ENCODE results near the gene RFC4.

The RFC4 gene

DNA sequence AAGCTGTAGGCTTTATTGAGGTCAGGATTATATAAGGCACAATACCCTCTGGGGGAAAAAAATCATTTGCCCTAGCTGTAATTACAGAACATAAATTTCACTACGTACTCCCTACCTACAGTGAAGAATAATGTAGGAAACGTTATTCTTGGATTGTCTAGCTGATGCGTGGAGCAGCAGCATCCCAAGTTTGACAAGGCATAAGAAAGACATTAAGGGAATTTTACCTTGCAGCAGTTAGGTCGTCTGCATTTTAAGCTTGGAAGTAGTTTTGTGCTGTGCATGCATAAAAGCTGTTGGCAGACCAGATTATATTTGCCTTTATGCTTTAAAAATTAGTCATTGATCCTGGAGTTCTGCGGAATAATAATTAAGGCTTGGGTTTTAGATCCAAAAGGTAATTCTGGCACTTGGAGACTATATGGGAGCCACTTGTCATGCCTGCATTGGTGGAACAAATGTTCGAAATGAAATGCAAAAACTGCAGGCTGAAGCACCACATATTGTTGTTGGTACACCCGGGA lies 20.7 kb downstream of the RFC4 start:
- no peak for DNase-seq

DNA sequence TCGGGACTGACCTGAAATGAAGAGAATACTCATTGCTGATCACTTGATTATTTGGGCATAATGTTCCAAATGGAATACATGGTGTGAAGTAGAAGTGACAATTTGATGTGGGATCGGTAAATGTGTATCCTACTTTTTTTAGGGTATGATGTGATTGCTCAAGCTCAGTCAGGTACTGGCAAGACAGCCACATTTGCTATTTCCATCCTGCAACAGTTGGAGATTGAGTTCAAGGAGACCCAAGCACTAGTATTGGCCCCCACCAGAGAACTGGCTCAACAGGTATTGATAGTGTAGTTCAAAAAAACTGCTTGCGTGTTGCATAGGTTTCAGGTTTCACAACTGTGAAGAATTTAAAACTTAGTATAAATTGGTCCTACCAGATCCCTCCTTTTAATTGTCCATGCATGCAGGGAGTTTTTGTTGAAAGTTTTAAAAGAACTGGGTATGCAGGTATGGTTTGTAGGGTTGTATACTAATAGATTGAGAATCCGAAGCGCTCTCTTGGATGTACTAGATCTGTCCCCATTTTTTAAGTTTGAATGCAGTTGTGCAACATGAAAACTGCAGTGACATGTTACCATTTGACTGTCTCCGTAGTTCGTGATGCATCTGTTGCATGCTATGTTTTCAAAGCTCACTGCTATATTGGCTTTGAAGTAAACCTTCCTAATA lies 21.3 kb downstream of the RFC4 start:
- no peak for DNase-seq

DNA sequence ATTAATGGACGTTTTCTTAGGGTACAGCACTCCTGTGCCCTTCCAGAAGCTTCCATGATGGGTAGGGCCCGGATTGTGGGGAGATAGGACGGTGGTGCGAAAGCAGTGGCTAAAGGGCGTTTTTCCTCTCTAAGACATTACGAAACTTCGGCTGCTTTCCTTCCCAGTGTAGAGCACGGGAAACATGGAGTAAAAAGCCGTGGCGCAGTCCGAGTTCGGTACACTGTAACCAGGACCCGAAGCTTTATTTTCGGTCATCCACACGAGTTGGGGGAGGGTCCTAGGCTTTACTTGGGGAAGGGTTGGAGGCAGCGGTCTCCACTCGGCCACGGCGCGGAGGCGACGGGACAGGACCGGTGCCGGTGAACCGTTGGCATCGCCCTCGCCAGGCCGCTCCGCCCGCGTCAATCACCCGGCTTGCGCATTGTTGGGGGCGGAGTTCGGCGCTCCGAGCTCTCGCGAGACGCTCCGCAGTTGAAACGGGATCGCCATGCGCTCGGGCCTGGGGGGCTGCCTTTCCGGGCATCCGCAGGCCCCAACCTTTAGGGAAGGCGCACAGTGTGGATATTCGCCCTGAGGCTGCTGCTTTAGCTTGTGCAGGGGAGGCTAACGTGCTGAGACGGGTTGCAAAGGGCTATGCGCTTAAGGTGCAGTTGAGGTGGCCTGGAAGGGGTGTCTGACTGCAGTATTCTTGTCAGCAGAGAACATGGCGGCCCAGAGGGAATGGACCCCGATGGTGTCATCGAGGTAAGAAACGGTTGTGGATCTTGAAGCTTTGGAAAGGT lies 22.4 kb downstream of the RFC4 start:
- no peak for DNase-seq

DNA sequence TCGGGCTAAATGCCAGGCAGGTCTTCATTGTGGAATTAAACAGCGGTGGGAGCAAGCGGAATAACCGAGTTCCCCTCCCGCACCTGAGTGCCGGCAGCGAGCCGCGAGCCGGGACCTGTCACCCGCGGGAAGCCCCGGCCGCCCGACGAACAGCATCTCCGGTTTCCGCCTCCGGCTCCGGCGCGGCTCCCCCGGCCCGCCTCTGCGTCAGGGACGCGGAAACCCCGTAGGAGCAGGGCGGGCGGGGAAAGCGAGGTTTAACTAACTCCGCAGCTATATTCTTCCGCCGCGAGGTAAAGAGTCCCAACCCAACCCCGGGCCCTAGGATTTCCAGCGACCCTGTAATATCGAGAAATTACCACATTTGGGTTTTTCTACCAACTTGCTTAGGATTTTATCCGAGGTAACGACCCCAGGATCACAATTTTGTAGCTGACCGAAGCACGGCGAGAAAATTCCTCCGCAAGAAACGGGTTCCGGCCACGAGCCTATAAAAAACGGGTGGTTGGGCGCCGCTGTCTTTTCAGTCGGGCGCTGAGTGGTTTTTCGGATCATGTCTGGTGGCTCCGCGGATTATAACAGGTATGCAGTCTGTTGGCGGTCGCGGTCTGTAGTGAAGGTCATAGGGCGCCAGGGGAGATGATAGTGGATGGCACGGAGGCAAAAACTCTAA lies 23.1 kb downstream of the RFC4 start, which contains the start of gene EIF4A2:
TSS of gene EIF4A2 (plus strand) at position 520 of the 673 bp plus-strand sequence. CDS start at position 554, 34 bp downstream.
- DNase-seq = peak; percentile 83

DNA sequence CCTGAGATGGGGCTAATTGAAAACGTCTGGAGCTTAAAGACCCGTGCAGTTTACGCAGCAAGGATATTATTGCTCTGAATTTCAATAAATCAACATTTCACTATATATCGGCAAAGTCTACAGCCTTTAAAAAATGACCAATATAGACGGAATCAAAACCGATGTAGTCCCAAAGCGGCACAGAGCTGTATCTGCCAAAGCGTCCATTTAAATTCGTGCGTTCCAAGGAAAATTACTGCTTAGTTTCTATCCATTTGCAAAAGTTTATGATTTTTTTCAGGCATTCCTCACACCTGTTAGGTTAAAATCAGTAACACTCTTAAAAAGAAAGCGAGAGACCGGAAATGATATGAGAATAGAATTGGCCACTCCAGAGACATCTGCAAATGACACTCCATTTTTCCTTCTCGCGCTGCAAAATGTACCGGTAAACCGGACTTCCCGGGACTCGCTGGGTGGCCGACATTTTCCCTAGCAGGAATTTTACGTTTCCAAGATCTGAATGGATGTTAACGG lies 23.7 kb downstream of the RFC4 start:
- DNase-seq = no peak

DNA sequence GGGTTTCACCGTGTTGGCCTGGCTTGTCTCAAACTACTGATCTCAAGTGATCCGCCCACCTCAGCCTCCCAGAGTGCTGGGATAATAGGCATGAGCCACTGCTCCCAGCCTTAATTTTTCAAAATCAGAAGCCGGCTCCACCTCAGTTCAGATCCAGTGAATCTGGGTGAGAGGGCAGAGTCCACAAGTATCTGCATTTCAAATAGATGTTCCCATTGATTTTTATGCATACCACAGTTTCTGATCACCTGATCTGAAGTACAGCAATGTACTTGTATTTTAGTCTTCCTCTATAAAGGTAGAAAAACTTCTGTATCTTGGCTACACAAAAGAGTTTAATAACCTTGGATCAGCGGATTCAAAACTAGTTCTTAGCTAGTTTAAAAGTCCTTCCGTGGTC lies 27.1 kb downstream of the RFC4 start:
- DNase-seq = no peak

DNA sequence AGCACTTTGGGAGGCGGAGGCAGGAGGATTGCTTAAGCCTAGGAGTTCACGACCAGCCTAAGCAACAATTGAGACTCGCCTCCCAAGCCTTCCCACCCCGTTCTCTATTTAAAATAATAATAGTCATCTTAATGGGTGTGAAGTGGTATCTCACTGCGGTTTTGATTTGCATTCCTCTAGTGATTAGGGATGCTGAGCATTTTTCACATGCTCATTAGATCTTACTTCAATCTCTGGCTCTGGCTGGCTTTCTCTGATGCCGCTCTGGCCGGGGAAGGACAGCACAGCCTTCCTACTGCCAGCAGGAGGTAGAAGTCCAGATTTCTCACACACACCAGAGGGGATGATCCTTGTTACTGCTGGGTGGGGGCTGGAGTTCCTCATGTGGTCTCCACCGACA lies 30.3 kb downstream of the RFC4 start:
- DNase-seq = no peak

DNA sequence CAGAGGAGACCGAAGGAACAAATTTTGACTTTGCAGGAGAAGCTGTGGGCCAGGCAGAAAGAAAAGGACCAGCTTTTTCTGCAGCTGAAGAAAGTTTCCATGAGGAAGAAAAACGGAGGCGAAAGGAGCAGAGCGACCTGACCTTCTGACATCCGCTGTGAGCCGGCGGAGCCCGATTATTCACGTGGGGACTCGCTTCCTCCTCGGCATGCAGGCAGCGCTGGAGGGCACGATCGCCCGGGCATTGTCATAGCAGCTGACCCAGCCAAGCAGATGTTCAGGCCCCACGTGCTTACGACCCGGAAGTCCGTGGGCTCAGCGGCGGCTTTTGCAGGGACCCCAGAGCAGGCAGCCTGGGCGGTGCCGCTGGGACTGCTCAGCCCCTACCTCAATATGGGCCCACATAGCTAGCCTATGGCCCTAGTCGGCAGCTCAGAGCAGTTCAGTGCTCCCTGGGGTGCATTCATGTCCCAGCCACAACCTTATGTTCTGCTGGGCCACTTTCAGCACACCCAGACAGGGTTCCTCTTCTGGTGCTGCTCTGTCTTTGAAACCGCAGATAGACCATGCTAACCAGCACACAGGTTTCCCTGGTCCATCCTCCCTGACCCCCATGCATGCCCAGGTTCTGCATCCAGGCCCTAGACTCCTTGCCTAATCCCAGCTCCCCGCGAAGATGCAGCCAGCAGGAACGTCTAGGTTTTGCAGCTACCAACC lies 33.4 kb downstream of the RFC4 start:
- DNase-seq = no peak

DNA sequence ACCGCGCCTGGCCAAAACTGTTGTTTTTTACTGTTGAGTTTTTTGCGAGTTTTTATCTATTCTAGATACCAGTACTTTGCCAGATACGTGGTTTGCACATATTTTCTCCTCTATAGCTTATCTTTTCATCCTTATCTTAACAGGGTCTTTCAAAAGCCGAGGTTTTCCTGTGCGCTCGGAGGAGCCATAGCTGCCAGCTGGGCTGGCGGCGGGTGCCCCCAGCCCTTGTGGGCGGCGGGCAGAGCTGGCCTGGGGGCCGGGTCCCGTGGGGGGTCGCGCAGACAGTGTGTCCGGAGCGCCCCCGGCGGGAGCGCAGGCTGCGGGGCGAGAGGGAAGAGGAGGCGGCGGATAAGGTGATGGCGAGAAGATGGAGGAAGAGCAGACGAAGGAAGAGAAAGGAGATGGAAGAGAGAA lies 34.0 kb downstream of the RFC4 start:
- no peak for DNase-seq

DNA sequence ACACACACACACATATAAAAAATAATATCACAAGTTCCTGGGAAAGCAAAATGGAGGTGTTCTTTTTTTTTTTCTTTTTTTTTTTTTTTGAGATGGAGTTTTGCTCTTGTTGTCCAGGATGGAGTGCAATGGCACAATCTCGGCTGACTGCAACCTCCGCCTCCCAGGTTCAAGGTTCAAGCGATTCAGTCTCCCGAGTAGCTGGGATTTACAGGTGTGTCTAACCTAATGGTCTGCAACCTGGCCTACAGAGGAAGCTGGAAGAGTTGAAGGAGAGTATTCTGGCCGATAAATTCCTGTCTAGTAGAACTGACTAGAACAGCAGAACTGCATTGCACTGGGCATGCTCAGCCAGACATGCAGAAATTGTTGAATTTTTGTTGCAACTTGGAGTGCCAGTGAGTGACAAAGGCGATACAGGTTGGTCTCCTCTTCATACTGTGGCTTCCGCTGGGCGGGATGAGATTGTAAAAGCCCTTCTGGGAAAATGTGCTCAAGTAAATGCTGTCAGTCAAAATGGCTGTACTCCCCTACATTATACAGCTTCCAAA lies 45.3 kb downstream of the RFC4 start:
- DNase-seq = no peak

DNA sequence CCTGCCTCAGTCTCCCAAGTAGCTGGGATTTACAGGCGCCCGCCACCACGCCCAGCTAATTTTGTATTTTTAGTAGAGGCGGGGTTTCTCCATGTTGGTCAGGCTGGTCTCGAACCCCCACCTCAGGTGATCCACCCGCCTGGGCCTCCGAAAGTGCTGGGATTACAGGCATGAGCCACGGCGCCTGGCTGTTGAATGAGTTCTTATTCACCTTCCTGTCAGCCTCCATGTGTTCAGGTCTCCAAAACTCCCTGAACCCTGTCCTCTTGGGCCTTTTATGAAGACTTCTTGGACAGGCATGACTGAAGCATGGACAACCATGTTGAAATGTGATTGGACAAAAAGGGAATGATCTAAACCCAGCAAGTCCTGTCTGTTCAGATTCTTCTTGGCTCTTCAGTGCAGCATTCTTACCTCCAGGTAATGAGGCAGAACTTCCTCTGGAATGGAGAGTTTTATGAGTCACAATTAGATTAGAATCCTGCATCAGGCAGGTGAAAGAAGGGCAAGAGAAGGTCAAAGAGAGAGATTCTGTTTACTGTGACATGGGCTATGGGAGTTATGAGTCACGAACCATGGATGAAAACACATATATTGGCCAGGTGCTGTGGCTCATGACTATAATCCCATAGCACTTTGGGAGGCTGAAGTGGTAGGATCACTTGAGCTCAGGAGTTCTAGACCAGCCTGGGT lies 46.0 kb downstream of the RFC4 start:
- no peak for DNase-seq

DNA sequence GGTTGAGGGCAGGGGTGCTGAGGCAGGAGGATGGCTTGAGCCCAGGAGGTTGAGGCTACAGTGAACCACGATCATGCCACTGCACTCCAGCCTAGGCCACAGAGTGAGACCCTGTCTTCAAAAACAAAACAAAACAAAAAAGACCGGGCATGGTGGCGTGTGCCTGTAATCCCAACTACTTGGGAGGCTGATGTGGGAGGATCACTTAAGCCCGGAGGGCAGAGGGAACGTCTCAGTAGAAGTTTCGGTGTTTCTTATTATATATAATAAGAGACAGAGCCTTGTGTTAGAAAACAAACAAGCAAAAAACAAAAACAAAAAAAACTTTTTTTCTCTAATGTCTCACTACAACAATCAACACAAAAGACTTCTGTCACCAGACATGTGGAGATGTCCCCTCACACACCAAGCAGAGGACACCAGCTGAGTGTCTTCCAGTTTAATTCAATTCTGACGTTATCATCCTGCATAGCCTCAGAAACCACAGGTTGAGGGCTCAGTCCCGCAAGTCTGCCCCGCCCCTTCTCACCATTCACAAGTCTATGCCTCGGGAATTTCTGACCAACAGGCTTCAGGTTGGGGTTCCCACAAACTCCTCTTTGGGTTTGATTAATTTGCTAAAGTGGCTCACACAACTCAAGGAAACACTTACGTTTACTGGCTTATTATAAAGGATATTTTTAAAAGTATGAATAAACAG lies 46.9 kb downstream of the RFC4 start:
- DNase-seq = no peak

DNA sequence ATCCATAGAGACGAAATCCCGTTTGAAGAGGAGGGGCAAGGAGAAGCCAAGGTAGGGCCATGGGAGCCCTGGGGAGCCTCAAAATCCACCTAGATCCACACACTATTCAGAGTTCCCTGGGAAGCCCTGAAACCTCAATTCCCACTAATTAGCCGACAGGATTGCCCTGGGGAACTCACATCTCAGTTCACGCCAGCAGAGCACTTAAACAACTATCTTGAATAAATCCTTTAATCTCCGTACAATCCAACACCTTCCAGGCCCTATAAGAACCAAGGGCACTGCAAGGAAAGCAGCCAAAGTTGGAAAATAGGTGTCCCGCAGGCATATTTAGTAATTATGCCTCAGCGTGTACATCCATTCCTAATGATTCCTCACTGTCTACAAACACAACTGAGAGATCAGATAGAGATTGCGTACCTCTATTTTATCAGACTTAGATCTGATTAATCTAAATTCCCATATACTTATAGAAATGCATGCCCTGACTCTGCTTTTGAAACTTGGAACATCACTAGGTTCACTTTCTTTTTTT lies 48.5 kb downstream of the RFC4 start:
- DNase-seq = no peak

DNA sequence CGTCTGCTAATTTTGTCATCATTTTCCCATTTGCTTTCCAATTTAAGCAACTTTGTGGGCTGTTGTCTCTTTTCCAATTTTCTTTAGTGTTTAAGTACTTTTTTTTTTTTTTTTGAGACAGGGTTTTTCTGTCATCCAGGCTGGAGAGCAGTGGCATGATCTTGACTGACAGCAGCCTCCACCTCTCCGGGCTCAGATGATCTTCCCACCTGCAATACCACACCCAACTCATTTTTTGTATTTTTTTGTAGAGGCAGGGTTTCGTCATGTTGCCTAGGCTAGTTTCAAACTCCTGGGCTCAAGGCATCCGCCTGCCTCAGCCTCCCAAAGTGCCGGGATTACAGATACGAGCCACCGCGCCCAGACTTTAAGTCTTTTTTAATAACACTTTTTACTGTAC lies 49.1 kb downstream of the RFC4 start:
- no peak for DNase-seq

DNA sequence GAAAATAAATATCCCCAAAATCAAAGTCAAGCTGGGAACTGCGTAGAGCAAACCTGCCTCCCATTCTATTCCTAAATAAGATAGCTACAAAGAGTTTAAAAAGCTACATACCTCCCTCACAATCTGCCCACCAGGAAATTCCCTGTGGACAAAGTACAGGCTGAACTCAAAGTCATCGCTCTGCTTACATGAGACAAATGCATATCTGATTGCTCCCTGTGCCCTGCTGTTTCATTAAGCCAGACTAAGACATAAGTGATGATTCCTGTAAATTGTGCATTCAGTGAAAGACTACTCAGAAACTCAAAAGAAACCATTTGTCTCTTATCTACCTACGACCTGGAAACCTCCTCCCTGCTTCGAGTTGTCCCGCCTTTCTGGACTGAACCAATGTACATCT lies 51.4 kb downstream of the RFC4 start:
- DNase-seq = no peak

DNA sequence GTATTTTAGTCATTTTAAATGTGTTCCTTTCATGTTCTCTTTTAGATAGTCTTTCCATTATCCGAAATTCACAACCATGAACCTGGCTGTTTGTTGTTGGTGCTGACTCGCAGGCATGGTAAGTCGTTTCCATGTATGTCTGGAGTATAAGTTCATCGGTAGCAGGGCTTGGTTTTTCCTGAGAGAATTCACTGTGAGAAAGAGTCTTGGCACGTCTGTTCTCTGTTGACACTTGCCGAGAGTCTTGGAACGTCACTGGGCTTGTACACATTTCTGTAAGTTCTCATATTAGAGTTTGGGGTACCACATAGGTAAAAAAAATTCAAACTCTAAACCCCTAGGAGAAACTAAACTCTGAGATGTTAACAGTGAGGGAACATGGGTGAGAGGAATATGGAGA lies 52.3 kb downstream of the RFC4 start:
- no peak for DNase-seq

DNA sequence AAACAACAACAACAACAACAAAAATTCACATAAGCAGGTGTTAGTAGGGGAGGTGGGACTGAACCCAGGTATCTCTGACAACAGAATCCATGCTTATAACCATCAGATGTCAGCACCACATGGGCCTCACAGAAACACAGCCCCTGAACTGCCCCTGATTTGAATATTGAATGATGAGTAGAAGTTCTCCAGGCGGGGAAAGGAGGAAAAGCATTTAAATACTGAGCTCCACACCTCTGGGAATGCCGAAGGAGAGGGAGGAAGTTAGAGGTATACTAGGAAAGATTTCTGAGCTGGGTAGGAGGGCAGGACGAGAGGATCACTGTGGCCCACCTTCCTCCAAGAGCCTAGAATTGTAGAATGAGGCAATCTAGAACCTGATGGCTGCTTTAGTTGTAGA lies 54.8 kb downstream of the RFC4 start:
- no peak for DNase-seq

DNA sequence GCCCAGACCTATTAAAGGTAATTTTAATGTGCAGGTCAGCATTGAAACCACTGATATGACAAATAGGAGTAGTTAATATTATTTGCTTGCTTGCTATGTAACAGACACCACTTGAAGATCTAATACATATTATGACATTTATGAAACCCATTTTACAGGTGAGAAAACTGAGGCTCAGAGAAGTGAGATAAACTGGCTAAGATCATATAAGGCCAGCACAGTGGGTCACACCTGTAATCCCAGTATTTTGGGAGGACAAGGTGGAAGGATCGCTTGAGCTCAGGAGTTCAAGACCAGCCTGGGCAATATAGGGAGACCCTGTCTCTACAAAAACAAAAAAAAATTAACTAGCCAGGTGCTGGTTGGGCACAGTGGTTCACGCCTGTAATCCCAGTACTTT lies 56.0 kb downstream of the RFC4 start:
- DNase-seq = no peak

DNA sequence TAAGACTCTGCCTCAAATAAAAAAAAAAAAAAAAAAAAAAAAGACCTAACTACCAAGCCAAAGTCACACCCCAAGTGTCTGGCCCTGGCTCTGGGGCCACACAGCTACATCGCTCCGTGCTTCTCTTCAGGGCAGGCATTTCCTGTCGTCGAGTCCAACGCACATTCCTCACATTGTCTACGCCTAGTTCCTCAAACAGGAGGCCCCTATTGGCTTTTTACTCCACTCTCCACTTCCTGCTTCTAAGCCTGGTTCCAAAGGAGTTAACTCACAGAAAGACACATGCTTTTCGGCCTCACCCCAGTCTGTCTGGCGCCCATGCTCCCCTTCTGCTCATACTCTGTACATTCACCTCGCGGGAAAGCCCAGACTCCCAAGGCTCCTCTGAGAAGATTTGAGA lies 60.3 kb downstream of the RFC4 start:
- DNase-seq = no peak

DNA sequence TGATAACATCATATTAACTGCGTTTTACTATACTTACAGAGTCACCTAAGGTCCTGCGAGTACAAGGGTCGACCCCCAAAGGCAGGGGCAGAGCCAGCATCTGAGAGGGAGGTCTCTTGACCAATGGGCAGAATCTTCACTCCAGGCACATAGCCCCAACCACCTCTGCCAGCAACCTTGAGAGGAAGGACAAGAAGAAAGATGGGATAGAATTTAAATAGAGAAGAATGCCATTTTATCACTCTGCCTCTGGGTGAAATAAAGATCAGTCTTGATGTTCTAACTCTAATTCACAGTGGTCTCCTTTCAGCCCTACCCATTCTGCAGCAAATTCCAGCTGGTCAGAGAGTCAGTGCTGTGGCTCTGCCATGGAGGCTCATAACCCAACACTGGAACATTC lies 62.6 kb downstream of the RFC4 start:
- no peak for DNase-seq
